ENCODE data around the gene ANO6.

Gene ANO6

DNA sequence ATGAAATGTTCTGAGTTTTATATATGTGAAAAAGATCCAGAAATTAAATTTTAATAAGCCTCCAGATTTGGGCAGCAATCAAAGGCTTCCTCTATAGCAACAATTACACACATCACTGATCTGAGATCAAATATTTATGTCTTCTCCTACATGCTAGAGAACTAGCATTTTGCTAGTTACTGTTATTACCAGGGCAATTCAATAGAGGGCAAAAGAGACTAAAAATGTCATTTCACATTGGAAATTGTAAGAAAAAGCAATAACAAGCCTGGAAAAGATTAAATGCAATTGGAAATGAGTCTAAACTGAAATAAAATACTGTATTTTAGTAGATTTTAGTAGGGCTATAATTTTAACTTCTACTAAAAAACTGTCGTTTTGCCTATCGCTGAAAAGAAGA is 32.6 kb upstream of the ANO6 start:
- no peak for TF ChIP-seq ZFX (IDR thresholded peaks at IDR 0.05; ENCODE audit: borderline replicate concordance)
- TF ChIP-seq, protein P1, sequence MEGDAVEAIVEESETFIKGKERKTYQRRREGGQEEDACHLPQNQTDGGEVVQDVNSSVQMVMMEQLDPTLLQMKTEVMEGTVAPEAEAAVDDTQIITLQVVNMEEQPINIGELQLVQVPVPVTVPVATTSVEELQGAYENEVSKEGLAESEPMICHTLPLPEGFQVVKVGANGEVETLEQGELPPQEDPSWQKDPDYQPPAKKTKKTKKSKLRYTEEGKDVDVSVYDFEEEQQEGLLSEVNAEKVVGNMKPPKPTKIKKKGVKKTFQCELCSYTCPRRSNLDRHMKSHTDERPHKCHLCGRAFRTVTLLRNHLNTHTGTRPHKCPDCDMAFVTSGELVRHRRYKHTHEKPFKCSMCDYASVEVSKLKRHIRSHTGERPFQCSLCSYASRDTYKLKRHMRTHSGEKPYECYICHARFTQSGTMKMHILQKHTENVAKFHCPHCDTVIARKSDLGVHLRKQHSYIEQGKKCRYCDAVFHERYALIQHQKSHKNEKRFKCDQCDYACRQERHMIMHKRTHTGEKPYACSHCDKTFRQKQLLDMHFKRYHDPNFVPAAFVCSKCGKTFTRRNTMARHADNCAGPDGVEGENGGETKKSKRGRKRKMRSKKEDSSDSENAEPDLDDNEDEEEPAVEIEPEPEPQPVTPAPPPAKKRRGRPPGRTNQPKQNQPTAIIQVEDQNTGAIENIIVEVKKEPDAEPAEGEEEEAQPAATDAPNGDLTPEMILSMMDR (IDR thresholded peaks at IDR 0.05) = peak; percentile 18
- H3K27ac ChIP-seq = no peak overlapping the region

DNA sequence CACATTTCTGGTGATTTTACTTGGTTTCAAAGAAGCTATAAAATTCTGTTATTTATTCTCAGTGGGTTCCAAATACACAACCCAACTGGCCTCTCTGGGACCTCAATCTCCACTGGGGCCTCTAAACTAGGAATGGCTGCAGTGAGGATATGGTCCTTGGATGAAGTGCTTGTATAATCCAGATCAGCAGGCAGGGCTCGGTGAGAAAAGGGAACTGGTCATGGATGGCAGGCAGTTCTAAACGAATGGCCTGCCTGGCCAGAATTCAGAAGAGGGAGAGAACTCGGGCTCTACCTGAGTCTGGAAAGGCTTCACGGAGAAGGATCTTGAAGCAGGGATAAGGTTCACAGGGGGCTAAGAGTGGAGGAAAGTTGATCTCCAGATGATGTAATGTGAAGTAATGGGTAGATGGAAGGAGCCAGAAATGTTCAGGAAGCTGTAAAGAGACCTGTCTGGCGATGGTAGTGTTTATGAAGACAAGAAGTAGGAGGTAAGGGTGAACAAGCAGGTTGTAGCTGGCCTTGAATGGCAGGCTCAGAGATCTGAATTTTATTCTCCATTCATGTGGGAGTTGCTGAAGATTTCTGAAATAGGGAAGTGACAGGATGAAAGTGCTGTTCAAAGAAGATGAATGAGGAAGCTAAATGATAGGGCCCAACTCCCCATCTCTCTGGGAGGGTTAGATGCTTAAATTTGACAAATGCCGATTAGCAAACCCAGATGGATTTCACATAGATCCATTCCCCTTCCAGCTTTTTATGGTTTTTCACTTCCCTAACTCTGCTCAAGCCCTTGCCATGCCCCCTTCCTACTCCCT is 31.5 kb upstream of the ANO6 start:
- no peak overlapping the region for H3K27ac ChIP-seq

DNA sequence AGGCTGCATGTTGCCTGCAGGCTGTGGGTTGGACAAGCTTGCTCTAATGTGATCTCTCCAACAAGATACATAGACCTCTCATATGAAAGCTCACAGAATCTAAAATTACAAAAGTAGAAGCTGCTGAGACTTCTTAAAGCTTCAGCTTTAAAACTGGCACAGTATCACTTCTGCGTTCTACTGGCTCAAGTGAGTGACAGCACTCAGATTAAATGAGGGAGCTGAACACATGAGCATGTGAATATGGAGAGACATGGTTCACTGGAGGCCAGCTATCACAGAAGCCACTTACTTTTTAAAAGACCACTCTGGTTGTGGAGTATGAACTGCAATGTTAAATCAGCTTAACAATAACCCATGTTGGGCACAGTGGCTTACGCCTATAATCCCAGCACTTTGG is 29.1 kb upstream of the ANO6 start:
- no peak for TF ChIP-seq ZFX (IDR thresholded peaks at IDR 0.05; ENCODE audit: borderline replicate concordance)
- TF ChIP-seq, protein P1 (IDR thresholded peaks at IDR 0.05) = no peak
- H3K27ac ChIP-seq = no peak overlapping the region

More for the DNA sequence above, 31.5 kb upstream of the ANO6 start:
- TF ChIP-seq, protein P1 (IDR thresholded peaks at IDR 0.05) = no peak
- TF ChIP-seq ZFX (IDR thresholded peaks at IDR 0.05; ENCODE audit: borderline replicate concordance) = no peak

DNA sequence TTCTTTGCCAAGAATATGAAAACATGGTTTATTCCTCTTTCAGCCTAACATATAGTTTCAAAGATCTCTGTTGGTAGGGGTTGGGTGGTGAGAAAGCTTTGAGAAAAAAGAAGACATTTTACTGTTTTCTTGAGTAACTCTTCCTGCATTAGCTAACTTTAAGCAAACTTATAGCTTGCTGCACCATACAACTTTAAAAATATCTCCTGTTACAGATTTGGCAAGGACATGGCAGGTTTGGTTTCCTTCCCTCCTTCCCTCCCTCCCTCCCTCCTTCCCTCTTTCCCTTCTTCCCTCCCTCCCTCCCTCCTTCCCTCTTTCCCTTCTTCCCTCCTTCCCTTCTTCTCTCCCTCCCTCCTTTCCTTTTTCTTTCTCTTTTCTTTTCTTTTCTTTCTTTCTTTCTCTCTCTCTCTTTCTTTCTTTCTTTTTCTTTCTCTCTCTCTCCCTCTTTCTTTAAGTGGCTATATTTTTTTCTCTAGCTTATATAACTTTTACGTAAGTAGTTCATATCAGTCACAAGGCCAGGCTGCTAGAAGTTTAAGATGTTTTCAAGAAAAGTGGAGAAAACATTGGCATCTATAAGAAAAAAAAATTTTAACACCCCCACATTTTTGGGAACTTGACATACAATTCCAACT is 26.0 kb upstream of the ANO6 start:
- no peak overlapping the region for H3K27ac ChIP-seq
- TF ChIP-seq ZFX (IDR thresholded peaks at IDR 0.05; ENCODE audit: borderline replicate concordance) = no peak
- TF ChIP-seq, protein P1 (IDR thresholded peaks at IDR 0.05) = no peak

DNA sequence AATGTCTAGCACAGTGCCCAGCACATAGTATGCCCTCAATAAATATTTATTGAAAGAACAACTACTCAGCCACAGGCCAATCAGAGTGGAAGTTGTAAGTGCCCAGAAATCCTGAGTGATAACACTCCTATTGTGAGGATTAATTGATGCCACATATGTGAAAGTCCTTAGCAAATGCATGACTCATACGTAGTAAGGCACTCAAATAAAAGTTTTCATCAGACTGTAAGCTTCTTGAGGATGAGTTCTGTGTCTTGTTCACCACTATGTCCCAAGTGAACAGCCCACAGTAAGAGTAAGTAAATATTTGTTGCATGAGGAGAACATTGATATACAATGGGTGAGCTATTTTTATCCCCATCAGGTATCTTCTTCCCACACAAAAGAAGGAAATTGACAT is 24.7 kb upstream of the ANO6 start:
- no peak for TF ChIP-seq ZFX (IDR thresholded peaks at IDR 0.05; ENCODE audit: borderline replicate concordance)
- TF ChIP-seq, protein P1 (IDR thresholded peaks at IDR 0.05) = no peak
- no peak overlapping the region for H3K27ac ChIP-seq

DNA sequence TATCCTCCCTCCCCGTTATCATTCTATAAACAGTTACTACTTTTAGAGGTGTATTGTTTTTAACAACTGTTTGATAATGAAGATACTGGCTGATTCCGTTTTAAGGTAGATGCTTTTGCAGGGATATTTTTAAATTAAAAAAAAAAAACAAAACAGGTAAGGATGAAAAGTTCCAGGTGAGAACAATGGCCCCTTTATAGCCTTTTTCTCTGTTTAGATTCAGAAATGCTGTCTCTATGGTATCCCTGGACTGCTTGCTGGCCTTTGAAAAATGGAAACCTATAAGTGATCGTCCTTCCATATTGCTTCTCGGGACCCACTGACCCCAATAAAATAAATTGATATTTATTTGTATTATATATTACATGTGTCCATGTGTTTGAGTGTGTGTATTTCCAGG is 23.2 kb upstream of the ANO6 start:
- no peak overlapping the region for H3K27ac ChIP-seq
- TF ChIP-seq, protein P1 (IDR thresholded peaks at IDR 0.05) = no peak
- TF ChIP-seq ZFX (IDR thresholded peaks at IDR 0.05; ENCODE audit: borderline replicate concordance) = no peak

DNA sequence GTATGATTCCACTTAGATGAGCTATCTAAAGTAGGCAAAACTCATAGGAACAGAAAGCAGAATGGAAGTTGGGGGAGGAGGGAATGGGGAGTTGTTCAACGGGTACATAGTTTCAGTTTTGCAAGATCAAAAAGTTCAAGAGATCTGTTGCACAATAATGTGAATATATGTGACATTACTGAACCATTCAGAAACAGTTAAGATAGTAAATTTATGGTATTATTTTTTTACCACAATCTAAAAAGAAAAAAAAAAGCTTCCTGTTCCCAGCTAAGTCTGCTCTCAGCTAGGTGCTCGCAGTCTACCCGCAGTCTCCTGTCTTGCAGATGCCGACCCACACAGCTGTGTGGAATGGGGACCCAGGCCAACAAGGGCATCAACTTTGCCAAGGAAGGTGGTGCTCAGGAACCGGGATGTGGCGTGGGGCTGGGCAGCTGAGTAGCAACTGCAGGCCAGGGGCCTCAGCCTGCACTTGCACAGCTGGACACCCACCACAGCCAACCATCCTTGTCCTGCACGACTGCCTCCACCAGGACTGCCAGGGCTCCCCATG is 15.3 kb upstream of the ANO6 start:
- no peak overlapping the region for H3K27ac ChIP-seq
- TF ChIP-seq ZFX (IDR thresholded peaks at IDR 0.05; ENCODE audit: borderline replicate concordance) = no peak
- TF ChIP-seq, protein P1 (IDR thresholded peaks at IDR 0.05) = no peak
